Sigmoid colon (tissue), 7 donors: ENCODE measurements around the gene GARRE1. TPM values are rescaled to one million over a fixed set of nuclear protein-coding genes. Genes with fewer than 3 reads are reported as not detected.
A peak's percentile ranks its signal among the peaks of the same experiment; 100 is the strongest.

ENCODE experiments used
- DNase-seq: peaks from one replicate; pipeline ENCODE4 v3.0.0-alpha.2; 2019
- H3K27ac ChIP-seq, 4 donors: fragments of 200-600 bp; sonication (generic); one replicate each; pipeline ENCODE4 v1.5.1; 2016 to 2019; ENCODE audit warnings: mild to moderate bottlenecking in 1 of 4
- H3K27me3 ChIP-seq, 3 donors: fragments of 200-600 bp; sonication (generic); one replicate each; pipeline ENCODE4 v1.5.1; 2019; ENCODE audit warnings: mild to moderate bottlenecking in 1 of 3
- H3K36me3 ChIP-seq, 4 donors: fragments of 200-600 bp; sonication (generic); one replicate each; pipeline ENCODE4 v1.5.1; 2016 to 2019
- H3K4me1 ChIP-seq, 4 donors: fragments of 200-600 bp; sonication (generic); one replicate each; pipeline ENCODE4 v1.5.1; 2017 to 2019
- H3K4me3 ChIP-seq, 4 donors: fragments of 200-600 bp; sonication (generic); one replicate each; pipeline ENCODE4 v1.5.1; 2017 to 2019; ENCODE audit warnings: mild to moderate bottlenecking in 2 of 4, moderate library complexity in 1 of 4
- H3K9me3 ChIP-seq, 4 donors: fragments of 200-600 bp in 3 of 4; sonication (generic) in 3 of 4; one replicate each; pipeline versions ENCODE4 v1.5.1 to v1.6.1; 2013 to 2019
- EP300 ChIP-seq, 4 donors: sonication (generic); formaldehyde crosslinking; IDR thresholded peaks; one replicate each; pipeline ENCODE4 v1.6.1; 2017; ENCODE audit warnings: antibody characterized with exemption in 4 of 4
- POLR2A ChIP-seq, 2 donors: fragments of 450-650 bp; IDR thresholded peaks; one replicate each; pipeline ENCODE4 v1.6.1; 2016; ENCODE audit warnings: antibody characterized with exemption in 2 of 2, mild to moderate bottlenecking in 2 of 2, moderate library complexity in 2 of 2
- POLR2AphosphoS5 ChIP-seq, 4 donors: sonication (generic); formaldehyde crosslinking; IDR thresholded peaks; one replicate each; pipeline ENCODE4 v1.6.1; 2017; ENCODE audit warnings: antibody characterized with exemption in 4 of 4
- WGBS, 2 donors: extraction: QIAGEN DNeasy Blood & Tissue Kit; methylation state at CpG; one replicate each; pipeline ENCODE4 v1.1.7; 2013; 5-methylcytosine and 5-hydroxymethylcytosine counted together
- intact Hi-C: fragments of 100-400 bp; cut with DNase I; formaldehyde crosslinking; loops from one replicate; pipeline ENCODE4 v1.15.1; 2023
- polyA plus RNA-seq, 3 donors: library from polyadenylated mRNA; stranded (reverse); fragments of 200-250 nt; gene quantifications; one replicate each; pipeline ENCODE4 v1.2.3, GENCODE V29; 2013
- total RNA-seq, 4 donors: library from RNA; depleted of rRNA; stranded (reverse); fragments of >200 nt; gene quantifications; one replicate each; pipeline ENCODE4 v1.1.0, GENCODE V29; 2016
- TF ChIP-seq, protein P1 (sequence below), 4 experiments: fragments of 450-650 bp in 3 of 4; fragments of 200-600 bp in 1 of 4; IDR thresholded peaks; one replicate each; pipeline ENCODE4 v1.5.1; 2016 to 2019; ENCODE audit warnings: antibody characterized with exemption in 4 of 4, mild to moderate bottlenecking in 3 of 4, moderate library complexity in 2 of 4
- donor health status: healthy with polysubstance abuse.
- donor health status: Bipolar disorder and iron deficiency.
- donor health status: healthy.

Gene GARRE1
- total and polyA plus RNA-seq, 7 donors, result 3.5 to 20.2 (median 11.1) TPM

DNA sequence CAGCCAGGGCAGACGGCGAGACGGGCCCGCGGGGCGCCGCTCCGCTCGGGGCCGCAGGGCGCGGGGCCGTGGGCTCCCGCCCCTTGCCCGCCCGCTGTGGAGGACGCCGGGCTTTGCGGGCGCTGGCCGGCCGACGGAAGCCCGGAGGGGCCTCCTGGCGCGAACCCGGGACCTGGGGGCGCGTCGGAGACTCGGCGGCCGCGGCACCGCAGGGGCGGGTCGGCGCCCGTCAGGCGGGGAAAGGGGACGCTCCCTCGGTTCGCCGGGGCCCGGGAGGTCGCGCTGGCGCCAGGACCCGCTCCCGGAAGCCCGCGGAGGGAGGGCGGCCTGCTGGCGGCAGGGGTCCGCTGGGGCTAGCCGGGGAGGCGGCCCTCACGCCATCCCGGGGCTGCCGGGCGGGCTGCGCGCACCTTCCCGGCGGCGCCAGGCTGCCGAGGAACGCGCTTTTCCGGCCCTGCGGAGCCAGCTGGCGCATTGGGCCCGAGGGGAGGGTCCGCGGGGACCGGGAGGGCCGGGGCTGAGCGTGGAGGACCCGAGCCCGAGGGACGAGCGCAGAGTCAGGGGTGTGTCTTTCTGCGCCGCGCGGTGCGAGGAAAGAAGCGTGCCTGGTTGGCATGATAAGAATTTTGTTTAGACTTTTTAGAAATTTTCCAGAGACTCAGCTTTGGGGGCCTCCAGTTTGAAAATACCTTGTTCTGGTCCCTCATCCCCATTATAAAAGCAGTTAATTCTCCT is 511 bp downstream of the GARRE1 start:
- Histone ChIP-seq H3K27me3 (no peaks in the 10 kb centered on the region), H3K4me1 (peaks cover 0 to 31% (median 27%) of the 10 kb centered on the region in 4 donors), H3K36me3 (no peaks in the 10 kb centered on the region), H3K9me3 (no peaks in the 10 kb centered on the region), H3K27ac (peak overlapping the region; percentile 91 to 95 (median 95)), H3K4me3 (peak overlapping the region; percentile 67 to 99 (median 93))
- 0% methylated on average over 88 of the region's 88 CpGs for WGBS, 2 donors
- intact Hi-C loops, result loop anchor here (1.0 kb wide), 1 partner anchor 36 kb away; no protein-coding TSS in a partner anchor
- TF ChIP-seq EP300 (IDR thresholded peaks at IDR 0.05), result no peak
- TF ChIP-seq POLR2AphosphoS5 (IDR thresholded peaks at IDR 0.05), result no peak
- TF ChIP-seq POLR2A (IDR thresholded peaks at IDR 0.05), result no peak
- TF ChIP-seq, protein P1, sequence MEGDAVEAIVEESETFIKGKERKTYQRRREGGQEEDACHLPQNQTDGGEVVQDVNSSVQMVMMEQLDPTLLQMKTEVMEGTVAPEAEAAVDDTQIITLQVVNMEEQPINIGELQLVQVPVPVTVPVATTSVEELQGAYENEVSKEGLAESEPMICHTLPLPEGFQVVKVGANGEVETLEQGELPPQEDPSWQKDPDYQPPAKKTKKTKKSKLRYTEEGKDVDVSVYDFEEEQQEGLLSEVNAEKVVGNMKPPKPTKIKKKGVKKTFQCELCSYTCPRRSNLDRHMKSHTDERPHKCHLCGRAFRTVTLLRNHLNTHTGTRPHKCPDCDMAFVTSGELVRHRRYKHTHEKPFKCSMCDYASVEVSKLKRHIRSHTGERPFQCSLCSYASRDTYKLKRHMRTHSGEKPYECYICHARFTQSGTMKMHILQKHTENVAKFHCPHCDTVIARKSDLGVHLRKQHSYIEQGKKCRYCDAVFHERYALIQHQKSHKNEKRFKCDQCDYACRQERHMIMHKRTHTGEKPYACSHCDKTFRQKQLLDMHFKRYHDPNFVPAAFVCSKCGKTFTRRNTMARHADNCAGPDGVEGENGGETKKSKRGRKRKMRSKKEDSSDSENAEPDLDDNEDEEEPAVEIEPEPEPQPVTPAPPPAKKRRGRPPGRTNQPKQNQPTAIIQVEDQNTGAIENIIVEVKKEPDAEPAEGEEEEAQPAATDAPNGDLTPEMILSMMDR (IDR thresholded peaks at IDR 0.05), result no peak
- DNase-seq, result peak; percentile 68

DNA sequence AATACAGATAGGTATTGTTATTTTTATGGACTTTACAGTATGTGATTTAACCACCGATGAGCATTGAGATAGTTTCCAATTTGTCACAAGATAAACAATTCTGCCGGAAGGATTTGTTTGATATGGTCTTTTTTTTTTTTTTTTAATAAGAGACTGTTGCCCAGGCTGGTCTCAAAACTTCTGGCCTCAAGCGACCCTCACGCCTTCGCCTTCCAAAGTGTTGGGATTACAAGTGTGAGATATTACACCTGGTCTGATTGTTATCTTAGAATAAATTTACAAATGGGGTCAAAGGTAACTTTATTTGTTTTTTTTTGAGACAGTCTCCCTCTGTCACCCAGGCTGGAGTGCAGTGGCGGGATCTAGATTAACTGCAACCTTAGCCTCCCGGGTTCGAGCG is 1.2 kb downstream of the GARRE1 start:
- H3K36me3 ChIP-seq, result no peaks in the 10 kb centered on the region
- no peak for DNase-seq
- intact Hi-C loops, result no loop called here
- H3K9me3 ChIP-seq, result no peaks in the 10 kb centered on the region
- H3K27me3 ChIP-seq, result no peaks in the 10 kb centered on the region
- peak overlapping the region in 3 of 4 donors; percentile 95 for H3K27ac ChIP-seq
- peaks cover 0 to 37% (median 32%) of the 10 kb centered on the region in 4 donors for H3K4me1 ChIP-seq
- 19 to 46% methylated on average over 9 of the region's 9 CpGs for WGBS, 2 donors
- H3K4me3 ChIP-seq, result peak overlapping the region; percentile 67 to 99 (median 93)
- no peak for TF ChIP-seq POLR2AphosphoS5 (IDR thresholded peaks at IDR 0.05)
- TF ChIP-seq, protein P1 (IDR thresholded peaks at IDR 0.05), result no peak
- no peak for TF ChIP-seq EP300 (IDR thresholded peaks at IDR 0.05)
- no peak for TF ChIP-seq POLR2A (IDR thresholded peaks at IDR 0.05)

DNA sequence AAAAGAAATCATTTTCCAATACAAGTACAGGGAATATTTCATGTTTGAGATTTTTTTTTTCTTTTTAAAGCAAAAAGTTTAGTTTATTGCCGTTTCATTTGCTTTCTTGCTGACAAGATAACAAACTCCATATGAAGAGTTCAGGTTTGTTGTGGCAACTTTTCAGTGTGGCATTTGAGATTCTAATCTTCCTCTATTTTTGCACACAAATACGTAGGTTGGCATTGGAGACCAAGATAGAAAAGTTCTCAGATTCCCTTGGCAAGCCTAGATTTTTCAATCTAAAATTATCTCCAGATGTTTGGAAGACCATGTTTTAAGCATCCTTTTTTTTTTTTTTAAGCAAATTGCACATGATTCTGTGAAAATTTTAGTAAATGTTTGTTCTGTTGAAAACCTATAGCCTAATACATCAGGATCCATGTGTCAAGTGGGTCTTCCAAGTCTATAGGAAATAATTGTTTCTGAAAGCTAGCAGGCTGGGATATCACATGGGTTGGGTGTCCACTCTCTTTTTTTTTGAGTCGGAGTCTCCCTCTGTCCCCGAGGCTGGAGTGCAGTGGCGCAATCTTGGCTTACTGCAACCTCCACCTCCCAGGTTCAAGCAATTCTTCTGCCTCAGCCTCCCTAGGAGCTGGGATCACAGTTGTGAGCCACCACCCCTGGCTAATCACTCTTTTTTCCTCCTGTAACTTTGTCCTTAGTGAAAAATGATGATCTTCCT is 2.6 kb downstream of the GARRE1 start:
- Histone ChIP-seq H3K36me3 (no peaks in the 10 kb centered on the region), H3K4me3 (no peak overlapping the region), H3K27ac (no peak overlapping the region), H3K27me3 (no peaks in the 10 kb centered on the region), H3K4me1 (peaks cover 0 to 52% (median 40%) of the 10 kb centered on the region in 4 donors), H3K9me3 (no peaks in the 10 kb centered on the region)
- intact Hi-C loops, result no loop called here
- DNase-seq, result no peak
- no peak for TF ChIP-seq POLR2A (IDR thresholded peaks at IDR 0.05)
- no peak for TF ChIP-seq EP300 (IDR thresholded peaks at IDR 0.05)
- TF ChIP-seq, protein P1 (IDR thresholded peaks at IDR 0.05), result no peak
- no peak for TF ChIP-seq POLR2AphosphoS5 (IDR thresholded peaks at IDR 0.05)
- WGBS, 2 donors, result 81 to 86% methylated on average over 5 of the region's 5 CpGs

DNA sequence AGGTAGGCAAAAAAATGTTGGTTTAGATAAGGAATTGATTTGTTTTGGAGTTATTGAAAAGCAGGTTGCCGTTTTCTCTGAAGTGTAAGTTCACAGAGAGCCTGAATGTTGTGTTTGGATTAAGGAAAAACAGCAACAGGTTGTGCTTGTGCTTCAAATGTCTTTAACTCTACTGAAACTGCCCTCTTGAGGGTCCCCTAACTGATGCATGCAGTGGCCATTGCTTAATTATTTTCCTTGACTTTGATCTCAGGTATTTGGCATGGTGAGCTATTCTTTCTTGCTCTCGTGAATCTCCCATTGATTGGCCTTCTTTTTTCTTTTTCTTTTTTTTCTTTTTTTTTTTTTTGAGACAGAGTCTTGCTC is 3.2 kb downstream of the GARRE1 start:
- H3K9me3 ChIP-seq, result no peaks in the 10 kb centered on the region
- intact Hi-C loops, result no loop called here
- H3K4me3 ChIP-seq, result no peak overlapping the region
- TF ChIP-seq POLR2A (IDR thresholded peaks at IDR 0.05), result no peak
- no peak for TF ChIP-seq EP300 (IDR thresholded peaks at IDR 0.05)
- TF ChIP-seq POLR2AphosphoS5 (IDR thresholded peaks at IDR 0.05), result no peak
- TF ChIP-seq, protein P1 (IDR thresholded peaks at IDR 0.05), result no peak
- no peaks in the 10 kb centered on the region for H3K27me3 ChIP-seq
- WGBS, 2 donors, result 92% methylated on average over 2 of the region's 2 CpGs
- H3K27ac ChIP-seq, result no peak overlapping the region
- peaks cover 0 to 52% (median 40%) of the 10 kb centered on the region in 4 donors for H3K4me1 ChIP-seq
- H3K36me3 ChIP-seq, result no peaks in the 10 kb centered on the region
- DNase-seq, result no peak
